Chondrocyte (in vitro differentiated cells): ENCODE measurements around the gene NEMP2. TPM values are rescaled to one million over a fixed set of nuclear protein-coding genes. Genes with fewer than 3 reads are reported as not detected.

Experiments used
- DNase-seq: peaks from one replicate; pipeline ENCODE4 v3.0.0; 2021; ENCODE audit warnings: mixed read lengths, low spot score
- H3K27ac Mint-ChIP-seq: one replicate; pipeline ENCODE4 v1.8.0; 2021; ENCODE audit warnings: mild to moderate bottlenecking, moderate library complexity, mixed read lengths; ENCODE audit not compliant: unreplicated experiment
- H3K27me3 Mint-ChIP-seq: 2 replicates; pipeline ENCODE4 v1.8.0; 2021; ENCODE audit warnings: low read depth, mixed read lengths
- H3K36me3 Mint-ChIP-seq: 2 replicates; pipeline ENCODE4 v1.8.0; 2021; ENCODE audit warnings: low read depth, mixed read lengths
- H3K4me1 Mint-ChIP-seq: 2 replicates; pipeline ENCODE4 v1.8.0; 2021; ENCODE audit warnings: low read depth, mild to moderate bottlenecking, mixed read lengths
- H3K4me3 Mint-ChIP-seq: one replicate; pipeline ENCODE4 v1.8.0; 2021; ENCODE audit warnings: mild to moderate bottlenecking, moderate library complexity, mixed read lengths; ENCODE audit not compliant: unreplicated experiment
- H3K9me3 Mint-ChIP-seq: 2 replicates; pipeline ENCODE4 v1.8.0; 2021; ENCODE audit warnings: low read depth, mixed read lengths
- CTCF ChIP-seq: fragments of 200-600 bp; sonication (generic); IDR thresholded peaks from 2 replicates; pipeline ENCODE4 v1.5.0; 2021; ENCODE audit warnings: antibody characterized with exemption, mild to moderate bottlenecking, moderate library complexity
- total RNA-seq: library from RNA; stranded (reverse); gene quantifications from 3 replicates; pipeline ENCODE4 v1.2.1, GENCODE V29; 2021

The NEMP2 gene
- total RNA-seq, 1 donor from 2014 or later: 8.9 TPM

GRCh38 chr2:190493095-190493494 is 41.4 kb downstream of the NEMP2 start:
- H3K4me3 Mint-ChIP-seq: no peak overlapping the region
- no peak for DNase-seq
- H3K36me3 Mint-ChIP-seq: peaks cover 29% of the 10 kb centered on the region
- peaks cover 37% of the 10 kb centered on the region for H3K9me3 Mint-ChIP-seq
- H3K27me3 Mint-ChIP-seq: no peaks in the 10 kb centered on the region
- peaks cover 6% of the 10 kb centered on the region for H3K4me1 Mint-ChIP-seq
- H3K27ac Mint-ChIP-seq: no peak overlapping the region
- no peak for TF ChIP-seq CTCF

- Mint-ChIP-seq H3K4me3 (no peak overlapping the region), H3K27me3 (no peaks in the 10 kb centered on the region), H3K9me3 (peaks cover 33% of the 10 kb centered on the region), H3K4me1 (no peaks in the 10 kb centered on the region), H3K27ac (no peak overlapping the region), H3K36me3 (peaks cover 32% of the 10 kb centered on the region)
- TF ChIP-seq CTCF: no peak
- no peak for DNase-seq
Observed at GRCh38 chr2:190490502-190490901, 44.0 kb downstream of the NEMP2 start.

- Mint-ChIP-seq H3K27me3 (no peaks in the 10 kb centered on the region), H3K4me1 (no peaks in the 10 kb centered on the region), H3K36me3 (peaks cover 30% of the 10 kb centered on the region), H3K27ac (no peak overlapping the region), H3K4me3 (no peak overlapping the region), H3K9me3 (peaks cover 24% of the 10 kb centered on the region)
- TF ChIP-seq CTCF: no peak
- no peak for DNase-seq
Observed at GRCh38 chr2:190489475-190489874, 45.0 kb downstream of the NEMP2 start.

- Mint-ChIP-seq H3K27ac (no peak overlapping the region), H3K27me3 (no peaks in the 10 kb centered on the region), H3K36me3 (peaks cover 29% of the 10 kb centered on the region), H3K9me3 (peaks cover 20% of the 10 kb centered on the region), H3K4me1 (no peaks in the 10 kb centered on the region), H3K4me3 (no peak overlapping the region)
- DNase-seq: no peak
- TF ChIP-seq CTCF: no peak
Observed at GRCh38 chr2:190488516-190489233, 45.8 kb downstream of the NEMP2 start.

- Mint-ChIP-seq H3K27ac (no peak overlapping the region), H3K27me3 (no peaks in the 10 kb centered on the region), H3K9me3 (no peaks in the 10 kb centered on the region), H3K4me1 (no peaks in the 10 kb centered on the region), H3K4me3 (no peak overlapping the region), H3K36me3 (peaks cover 11% of the 10 kb centered on the region)
- TF ChIP-seq CTCF: no peak
- no peak for DNase-seq
Observed at GRCh38 chr2:190486037-190486623, 48.4 kb downstream of the NEMP2 start.
